ENCODE measurements around the gene USP20.
"Not testable (repeated sequence)": the region's sequence is repeated elsewhere in the genome, so short reads cannot be mapped to it uniquely, and the experiment has no call there.

Gene USP20

GRCh38 chr9:129876815-129877214, 41.6 kb downstream of the USP20 start:
- no peak for DNase-seq

- DNase-seq: no peak
These were observed 43.0 kb downstream of the USP20 start for GRCh38 chr9:129878291-129878690.

GRCh38 chr9:129879103-129879699, 43.9 kb downstream of the USP20 start:
- DNase-seq: no peak

- DNase-seq: no peak
These were observed 44.9 kb downstream of the USP20 start for GRCh38 chr9:129879991-129880653.

GRCh38 chr9:129880654-129881546, 45.6 kb downstream of the USP20 start:
- DNase-seq: no peak

GRCh38 chr9:129881547-129882324, 46.5 kb downstream of the USP20 start:
- DNase-seq: no peak

- peak; percentile 91 for DNase-seq
These were observed 49.2 kb downstream of the USP20 start for GRCh38 chr9:129884220-129885017.

- peak; percentile 29 for DNase-seq
These were observed 49.9 kb downstream of the USP20 start for GRCh38 chr9:129885018-129885669.

- peak; percentile 95 for DNase-seq
These were observed 50.4 kb downstream of the USP20 start for GRCh38 chr9:129885670-129886106.

- no peak for DNase-seq
These were observed 51.2 kb downstream of the USP20 start for GRCh38 chr9:129886226-129887174.

- DNase-seq: peak; percentile 45
These were observed 52.4 kb downstream of the USP20 start for GRCh38 chr9:129887334-129888292.

- no peak for DNase-seq
These were observed 53.2 kb downstream of the USP20 start for GRCh38 chr9:129888293-129889121.

- DNase-seq: no peak
These were observed 54.1 kb downstream of the USP20 start for GRCh38 chr9:129889122-129889940.

- DNase-seq: no peak
These were observed 54.9 kb downstream of the USP20 start for GRCh38 chr9:129889941-129890717.

GRCh38 chr9:129890718-129891299, 55.6 kb downstream of the USP20 start:
- DNase-seq: not testable (repeated sequence)

- no peak for DNase-seq
These were observed 56.3 kb downstream of the USP20 start for GRCh38 chr9:129891569-129891968.

Data from EL (cell line).